Epithelial cell of esophagus (primary cell): Measurements from ENCODE around the gene TXLNG.
"Not testable (repeated sequence)": the region's sequence is repeated elsewhere in the genome, so short reads cannot be mapped to it uniquely, and the experiment has no call there.

Experiments used
- DNase-seq: peaks from one replicate; pipeline ENCODE4 v3.0.0; 2010; ENCODE audit warnings: low read depth
- H3K4me3 ChIP-seq: 2 replicates; pipeline ENCODE4 v1.5.1; 2011; ENCODE audit warnings: mild to moderate bottlenecking, low read length, control low read depth
- CTCF ChIP-seq: IDR thresholded peaks from 2 replicates; pipeline ENCODE4 v1.5.1; 2011; ENCODE audit warnings: low read depth, mild to moderate bottlenecking, low read length, control low read depth, inconsistent platforms; ENCODE audit not compliant: insufficient read depth; ENCODE audit errors: missing control alignments

Gene TXLNG

GRCh38 chrX:16771483-16772398 is 14.5 kb upstream of the TXLNG start:
- H3K4me3 ChIP-seq = no peak overlapping the region
- DNase-seq = peak; percentile 60

GRCh38 chrX:16772460-16772859 is 13.8 kb upstream of the TXLNG start:
- DNase-seq = no peak
- H3K4me3 ChIP-seq = no peak overlapping the region
- TF ChIP-seq CTCF = no peak

More at GRCh38 chrX:16771483-16772398, 14.5 kb upstream of the TXLNG start:
- TF ChIP-seq CTCF = no peak

DNA sequence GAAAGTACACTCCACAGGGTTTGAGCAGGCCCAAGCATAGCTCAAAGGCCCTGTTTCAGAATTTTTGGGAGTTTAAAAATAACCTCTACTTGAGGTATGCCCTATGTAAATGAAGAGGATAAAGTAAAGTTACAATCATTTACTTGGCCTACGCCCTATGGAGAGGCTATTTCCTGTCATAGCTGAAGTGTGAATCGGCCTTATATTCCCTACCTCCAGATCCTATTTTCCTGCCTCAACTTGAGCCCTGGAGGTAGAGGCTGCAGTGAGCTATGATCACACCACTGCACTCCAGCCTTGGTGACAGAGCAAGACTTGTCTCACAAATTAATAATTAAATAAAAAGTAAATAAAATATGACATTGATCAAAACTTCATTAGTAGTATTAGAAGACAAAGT is 11.5 kb upstream of the TXLNG start:
- no peak for TF ChIP-seq CTCF
- H3K4me3 ChIP-seq = no peak overlapping the region
- peak; percentile 66 for DNase-seq

DNA sequence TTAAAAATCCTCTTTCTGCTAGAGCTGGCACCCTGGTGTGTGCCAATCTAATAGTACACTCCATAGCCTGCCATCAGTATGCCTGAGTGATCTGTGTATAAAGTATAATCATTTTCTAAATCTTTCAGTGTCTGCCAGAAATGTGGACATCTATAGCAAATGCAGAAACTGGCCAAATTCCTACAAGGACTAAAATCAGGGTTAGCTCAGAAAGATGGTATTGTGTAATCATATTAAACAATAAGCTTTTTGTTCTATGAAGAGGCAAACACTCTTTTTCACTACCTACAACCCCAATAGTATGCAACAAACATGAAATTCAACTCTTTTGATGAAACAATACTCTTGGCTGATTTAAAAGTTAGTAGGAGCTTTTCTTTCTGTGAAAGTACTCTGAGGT is 7.7 kb upstream of the TXLNG start:
- no peak for DNase-seq
- no peak overlapping the region for H3K4me3 ChIP-seq
- TF ChIP-seq CTCF = no peak

DNA sequence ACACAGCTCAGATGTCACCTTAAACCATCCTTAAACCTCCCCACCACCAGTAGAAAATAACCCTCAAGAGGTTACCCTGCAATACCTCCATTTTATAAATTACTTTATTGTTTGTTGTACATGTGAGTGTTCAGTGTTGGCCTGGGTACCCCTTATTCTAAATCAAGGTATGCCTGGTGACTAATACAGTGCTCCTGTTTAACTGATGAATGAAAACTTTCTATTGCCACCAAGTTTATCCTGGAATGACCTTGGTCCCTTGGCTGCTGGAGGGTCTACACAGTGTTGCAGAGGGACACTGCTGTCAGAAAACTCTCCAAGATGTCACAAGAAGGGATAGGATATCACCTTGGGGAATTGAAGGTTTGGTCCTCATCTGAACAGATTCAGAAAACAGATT is 7.3 kb upstream of the TXLNG start:
- TF ChIP-seq CTCF = no peak
- no peak overlapping the region for H3K4me3 ChIP-seq
- DNase-seq = no peak

DNA sequence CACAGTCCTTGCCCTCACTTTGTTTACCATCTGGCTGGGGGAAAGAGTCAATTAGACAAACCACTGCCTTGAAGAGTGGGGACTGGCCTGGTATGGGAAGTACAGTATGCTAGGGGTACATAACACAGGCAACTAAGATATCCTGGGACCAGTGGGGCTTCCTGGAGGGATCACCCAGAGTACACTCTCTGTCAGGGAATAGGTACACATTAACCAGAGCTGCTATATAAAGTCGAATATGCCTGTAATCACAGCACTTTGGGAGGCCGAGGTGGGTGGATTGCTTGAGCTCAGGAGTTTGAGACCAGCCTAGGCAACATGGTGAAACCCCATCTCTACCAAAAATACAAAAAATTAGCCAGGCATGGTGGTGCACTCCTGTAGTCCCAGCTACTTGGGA is 6.5 kb upstream of the TXLNG start:
- DNase-seq, H3K4me3 ChIP-seq: not testable (repeated sequence)

DNA sequence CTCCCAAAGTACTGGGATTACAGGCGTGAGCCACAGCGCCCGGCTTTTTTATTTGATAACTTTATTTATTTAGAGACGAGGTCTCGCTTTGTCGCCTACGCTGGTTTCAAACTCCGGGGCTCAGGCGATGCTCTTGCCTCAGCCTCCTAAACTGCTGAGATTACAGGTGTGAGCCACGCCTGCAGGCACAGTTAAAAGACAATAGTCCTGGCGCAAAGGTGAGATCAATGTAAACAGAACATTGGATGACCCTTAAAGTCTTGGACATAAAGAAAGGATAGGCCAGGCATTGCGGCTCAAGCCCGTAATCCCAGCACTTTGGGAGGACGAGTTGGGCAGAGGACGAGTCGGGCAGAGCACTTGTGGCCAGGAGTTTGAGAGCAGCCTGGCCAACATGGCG is 2.8 kb upstream of the TXLNG start:
- no peak overlapping the region for H3K4me3 ChIP-seq
- no peak for TF ChIP-seq CTCF
- no peak for DNase-seq

- not testable (repeated sequence) for H3K4me3 ChIP-seq, DNase-seq
Observed at GRCh38 chrX:16784440-16784839, 1.8 kb upstream of the TXLNG start.
